MCF 10A (cell line): ENCODE measurements around the gene SLX4IP. TPM values are rescaled to one million over a fixed set of nuclear protein-coding genes. Genes with fewer than 3 reads are reported as not detected.

Source experiments
- BruUV-seq: library from RNA; stranded (reverse); fragments of 400-500 nt; replicated peaks from 2 replicates; lab custom pipeline; 2021; lab: Mats Ljungman, UMichigan
- CTCF ChIA-PET: fragments of 300-600 bp; sonication (Branson Sonifier 250); formaldehyde crosslinking; extraction: SDS; loops from one replicate; lab custom pipeline; 2021; ENCODE audit warnings: antibody characterized with exemption, inconsistent platforms; lab: Yijun Ruan, JAX
- POLR2A ChIA-PET: fragments of 300-600, 350-650 bp; sonication (Branson Sonifier 250); formaldehyde crosslinking; extraction: SDS; loops from one replicate; lab custom pipeline; 2020; ENCODE audit warnings: antibody characterized with exemption, inconsistent platforms; lab: Yijun Ruan, JAX
- DNase-seq: peaks from one replicate; pipeline ENCODE4 v3.0.0-alpha.2; 2018; ENCODE audit not compliant: unreplicated experiment
- H3K27ac Mint-ChIP-seq: one replicate; pipeline ENCODE4 v1.8.0; 2022; ENCODE audit warnings: mild to moderate bottlenecking, low read depth, mixed read lengths; ENCODE audit not compliant: unreplicated experiment
- H3K27me3 Mint-ChIP-seq: one replicate; pipeline ENCODE4 v1.8.0; 2022; ENCODE audit warnings: mixed read lengths; ENCODE audit not compliant: insufficient read depth, unreplicated experiment
- H3K36me3 Mint-ChIP-seq: one replicate; pipeline ENCODE4 v1.8.0; 2022; ENCODE audit warnings: mild to moderate bottlenecking, moderate library complexity, mixed read lengths; ENCODE audit not compliant: insufficient read depth, unreplicated experiment
- H3K4me1 Mint-ChIP-seq: one replicate; pipeline ENCODE4 v1.8.0; 2022; ENCODE audit warnings: mixed read lengths; ENCODE audit not compliant: insufficient read depth, unreplicated experiment
- H3K4me3 Mint-ChIP-seq: one replicate; pipeline ENCODE4 v1.8.0; 2022; ENCODE audit warnings: mild to moderate bottlenecking, moderate library complexity, mixed read lengths; ENCODE audit not compliant: unreplicated experiment
- H3K9me3 Mint-ChIP-seq: one replicate; pipeline ENCODE4 v1.8.0; 2022; ENCODE audit warnings: mixed read lengths; ENCODE audit not compliant: unreplicated experiment
- intact Hi-C: fragments of 100-400 bp; cut with micrococcal nuclease; formaldehyde crosslinking; loops from 2 replicates; pipeline ENCODE4 v1.14.1; 2022
- total RNA-seq: library from RNA; stranded (reverse); gene quantifications from 2 replicates; pipeline ENCODE4 v1.2.3, GENCODE V29; 2022
- TF ChIP-seq, protein P1 (sequence below): fragments of 200-600 bp; IDR thresholded peaks from one replicate; pipeline ENCODE4 v1.8.0; 2022; ENCODE audit warnings: antibody characterized with exemption, mild to moderate bottlenecking; ENCODE audit not compliant: unreplicated experiment

Gene SLX4IP
- total RNA-seq, 1 experiment from 2014 or later: 11.2 TPM

DNA sequence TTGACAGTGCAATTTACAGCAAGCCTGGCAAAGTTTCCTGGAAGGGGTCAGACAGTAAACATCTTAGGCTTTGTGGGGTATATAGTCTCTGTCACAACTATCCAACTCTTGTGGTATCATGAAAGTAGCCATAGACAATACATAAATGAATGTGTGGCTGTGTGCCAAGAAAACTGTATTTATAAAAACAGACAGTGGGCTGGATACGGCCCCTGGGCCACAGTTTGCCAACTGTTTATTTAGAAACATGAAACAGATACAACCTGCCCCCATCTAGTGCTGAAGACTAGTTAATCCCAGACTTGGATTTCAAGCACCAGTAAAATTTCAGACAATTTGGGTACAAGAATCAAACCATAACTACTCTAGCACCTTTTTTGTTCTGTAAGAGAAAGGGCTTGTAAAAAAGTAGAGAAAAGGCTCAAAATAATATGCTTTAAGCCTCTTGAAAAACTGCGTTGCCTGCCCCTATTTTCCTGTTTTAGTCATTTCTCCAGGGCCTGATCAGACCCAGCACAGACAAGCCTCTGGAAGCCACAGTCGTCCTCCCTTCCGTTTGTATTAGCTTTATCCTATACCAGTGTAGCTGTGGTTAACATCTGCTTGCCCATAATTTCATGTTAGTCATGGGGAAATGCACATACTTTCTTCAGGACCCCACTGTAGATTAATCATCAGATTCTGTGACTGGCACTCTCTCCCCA is 207.9 kb downstream of the SLX4IP start:
- BruUV-seq: no TSS peak
- Mint-ChIP-seq H3K4me1 (peaks cover 10% of the 10 kb centered on the region), H3K27ac (no peak overlapping the region), H3K27me3 (no peaks in the 10 kb centered on the region), H3K4me3 (no peak overlapping the region), H3K9me3 (no peaks in the 10 kb centered on the region), H3K36me3 (peaks cover 97% of the 10 kb centered on the region)
- POLR2A ChIA-PET: interaction anchor here (0.7 to 1.6 kb wide), 5 partner anchors 8 to 345 kb away, joined by 3 read pairs; partner anchors contain the start of gene JAG1
- no peak for DNase-seq
- CTCF ChIA-PET: interaction anchor here (0.6 kb wide), 1 partner anchor 44 kb away, joined by 3 read pairs; no protein-coding TSS in a partner anchor
- intact Hi-C loops: no loop called here
- TF ChIP-seq, protein P1, sequence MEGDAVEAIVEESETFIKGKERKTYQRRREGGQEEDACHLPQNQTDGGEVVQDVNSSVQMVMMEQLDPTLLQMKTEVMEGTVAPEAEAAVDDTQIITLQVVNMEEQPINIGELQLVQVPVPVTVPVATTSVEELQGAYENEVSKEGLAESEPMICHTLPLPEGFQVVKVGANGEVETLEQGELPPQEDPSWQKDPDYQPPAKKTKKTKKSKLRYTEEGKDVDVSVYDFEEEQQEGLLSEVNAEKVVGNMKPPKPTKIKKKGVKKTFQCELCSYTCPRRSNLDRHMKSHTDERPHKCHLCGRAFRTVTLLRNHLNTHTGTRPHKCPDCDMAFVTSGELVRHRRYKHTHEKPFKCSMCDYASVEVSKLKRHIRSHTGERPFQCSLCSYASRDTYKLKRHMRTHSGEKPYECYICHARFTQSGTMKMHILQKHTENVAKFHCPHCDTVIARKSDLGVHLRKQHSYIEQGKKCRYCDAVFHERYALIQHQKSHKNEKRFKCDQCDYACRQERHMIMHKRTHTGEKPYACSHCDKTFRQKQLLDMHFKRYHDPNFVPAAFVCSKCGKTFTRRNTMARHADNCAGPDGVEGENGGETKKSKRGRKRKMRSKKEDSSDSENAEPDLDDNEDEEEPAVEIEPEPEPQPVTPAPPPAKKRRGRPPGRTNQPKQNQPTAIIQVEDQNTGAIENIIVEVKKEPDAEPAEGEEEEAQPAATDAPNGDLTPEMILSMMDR: no peak

DNA sequence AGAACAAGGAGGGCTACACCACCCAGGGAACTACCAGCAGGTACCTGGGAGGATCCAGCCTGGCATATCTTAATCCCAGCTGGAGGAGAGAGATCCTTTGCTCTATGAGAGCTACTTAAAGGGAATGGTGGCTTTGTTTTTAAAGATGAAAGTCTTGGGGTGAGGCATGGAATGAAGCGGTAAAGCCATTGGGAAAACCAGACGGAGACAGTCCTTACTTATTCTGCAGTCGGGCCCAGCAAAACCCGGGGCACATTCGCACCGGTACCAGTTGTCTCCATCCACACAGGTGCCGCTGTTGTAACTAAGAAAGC is 208.4 kb downstream of the SLX4IP start:
- TF ChIP-seq, protein P1: no peak
- no peak for DNase-seq
- H3K9me3 Mint-ChIP-seq: no peaks in the 10 kb centered on the region
- no peak overlapping the region for H3K4me3 Mint-ChIP-seq
- POLR2A ChIA-PET: interaction anchor here (0.7 to 1.6 kb wide), 7 partner anchors 9 to 647 kb away, joined by 3 to 5 read pairs (median 3); partner anchors contain the start of gene JAG1
- peaks cover 6% of the 10 kb centered on the region for H3K4me1 Mint-ChIP-seq
- H3K36me3 Mint-ChIP-seq: peaks cover 97% of the 10 kb centered on the region
- CTCF ChIA-PET: interaction anchor here (0.6 to 1.2 kb wide), 2 partner anchors 12 to 45 kb away, joined by 3 read pairs; no protein-coding TSS in a partner anchor
- no TSS peak for BruUV-seq
- intact Hi-C loops: no loop called here
- H3K27me3 Mint-ChIP-seq: no peaks in the 10 kb centered on the region
- no peak overlapping the region for H3K27ac Mint-ChIP-seq

DNA sequence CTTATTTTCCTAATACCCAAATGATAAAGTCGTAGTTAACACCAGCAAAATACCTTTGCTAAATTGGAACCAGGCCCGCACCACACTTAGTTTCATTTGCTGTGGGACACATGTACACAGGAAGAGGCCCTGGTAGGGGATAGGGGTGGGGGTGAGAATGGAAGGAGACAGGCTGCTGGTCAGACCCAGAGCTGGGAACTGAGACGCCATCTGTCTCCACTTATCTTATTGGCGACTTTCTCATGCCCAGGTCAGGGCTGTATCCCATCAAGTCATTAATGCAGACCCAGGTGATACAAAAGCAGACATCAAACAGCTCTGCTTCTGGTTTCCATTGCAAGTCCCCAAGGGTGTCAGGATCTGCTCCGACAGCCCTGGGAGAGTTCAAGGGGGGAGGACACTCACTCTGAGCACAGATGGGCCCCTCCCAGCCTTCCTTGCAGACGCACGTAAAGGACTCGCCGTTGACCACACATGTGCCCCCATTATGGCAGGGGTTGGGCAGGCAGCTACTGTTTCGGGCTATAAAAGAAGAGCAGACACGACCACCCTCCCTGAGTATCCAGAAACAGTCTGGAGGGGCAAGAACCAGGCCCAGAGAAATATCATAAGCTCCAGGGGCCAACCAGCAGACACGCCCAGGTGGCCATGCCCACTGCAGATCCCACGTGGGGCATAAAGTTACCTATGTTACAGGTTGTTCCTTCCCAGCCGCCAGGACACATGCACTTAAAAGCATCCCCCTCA is 209.5 kb downstream of the SLX4IP start:
- no peak for DNase-seq
- CTCF ChIA-PET: interaction anchor here (1.2 to 1.3 kb wide), 2 partner anchors 11 to 92 kb away, joined by 3 to 4 read pairs; no protein-coding TSS in a partner anchor
- H3K4me3 Mint-ChIP-seq: no peak overlapping the region
- TF ChIP-seq, protein P1: no peak
- H3K36me3 Mint-ChIP-seq: peaks cover 97% of the 10 kb centered on the region
- no peak overlapping the region for H3K27ac Mint-ChIP-seq
- POLR2A ChIA-PET: interaction anchor here (0.6 to 1.3 kb wide), 5 partner anchors 8 to 646 kb away, joined by 3 to 5 read pairs (median 3); no protein-coding TSS in a partner anchor
- H3K27me3 Mint-ChIP-seq: no peaks in the 10 kb centered on the region
- H3K4me1 Mint-ChIP-seq: peaks cover 2% of the 10 kb centered on the region
- BruUV-seq: no TSS peak
- no peaks in the 10 kb centered on the region for H3K9me3 Mint-ChIP-seq
- intact Hi-C loops: no loop called here

DNA sequence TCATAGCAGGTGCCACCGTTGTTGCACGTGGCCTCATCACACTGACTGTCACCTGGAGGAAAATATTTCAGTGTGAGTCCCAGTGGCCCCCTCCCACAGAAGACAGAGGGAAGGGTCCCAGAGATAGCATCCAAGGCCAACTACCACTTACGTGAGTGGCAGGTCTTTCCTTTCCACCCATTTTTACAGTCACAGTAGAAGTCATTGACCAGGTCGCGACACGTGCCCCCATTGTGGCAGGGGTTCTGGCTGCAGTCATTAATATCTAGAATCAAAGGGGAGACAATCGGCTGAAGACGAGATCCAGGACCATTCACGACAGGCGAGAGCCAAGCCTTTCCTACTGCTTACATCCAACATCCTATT is 210.1 kb downstream of the SLX4IP start:
- no TSS peak for BruUV-seq
- Mint-ChIP-seq H3K27me3 (no peaks in the 10 kb centered on the region), H3K9me3 (no peaks in the 10 kb centered on the region), H3K4me1 (no peaks in the 10 kb centered on the region), H3K4me3 (no peak overlapping the region), H3K27ac (no peak overlapping the region), H3K36me3 (peaks cover 97% of the 10 kb centered on the region)
- POLR2A ChIA-PET: interaction anchor here (0.6 to 1.3 kb wide), 5 partner anchors 9 to 468 kb away, joined by 3 to 4 read pairs (median 3); no protein-coding TSS in a partner anchor
- no peak for DNase-seq
- intact Hi-C loops: no loop called here
- TF ChIP-seq, protein P1: no peak
- CTCF ChIA-PET: interaction anchor here (0.7 to 1.5 kb wide), 4 partner anchors 8 to 222 kb away, joined by 4 to 5 read pairs (median 4); no protein-coding TSS in a partner anchor
